ENCODE measurements around the gene GAL3ST2.
A peak's percentile ranks its signal among the peaks of the same experiment; 100 is the strongest.

GAL3ST2 gene

DNA sequence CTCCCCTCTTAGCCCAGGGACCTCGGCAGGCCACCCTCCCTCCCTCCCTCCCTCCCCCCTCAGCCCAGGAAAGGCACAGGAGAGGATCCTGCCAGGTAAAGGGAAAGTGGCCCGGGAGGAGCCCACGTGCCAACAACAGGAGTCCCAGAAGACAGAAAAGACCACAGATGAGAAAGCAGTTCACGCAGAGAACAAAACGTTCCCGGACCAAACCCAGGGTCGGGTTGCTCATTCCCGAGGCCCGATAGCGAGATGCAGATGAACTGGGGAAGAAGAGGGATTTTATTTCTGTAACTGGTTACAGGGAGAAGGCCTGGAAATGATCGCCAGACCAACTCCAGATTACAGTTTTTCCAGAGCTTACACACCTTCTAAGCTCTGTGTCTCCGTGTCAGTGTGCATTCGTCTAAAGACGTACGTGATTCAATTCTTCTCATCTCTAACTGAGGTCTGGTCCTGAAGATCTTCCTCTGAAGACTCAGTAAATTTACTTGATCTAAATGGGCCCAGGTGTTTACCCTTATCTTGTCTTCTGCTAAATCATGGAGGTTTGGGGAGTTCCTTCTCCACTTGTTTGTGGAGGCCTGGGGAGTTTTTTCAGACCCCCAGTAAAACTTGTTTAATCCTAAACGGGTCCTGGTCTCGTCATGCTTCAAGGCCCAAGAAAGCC lies 31.6 kb downstream of the GAL3ST2 start:
- H3K4me1 ChIP-seq, result peaks cover 32% of the 10 kb centered on the region

DNA sequence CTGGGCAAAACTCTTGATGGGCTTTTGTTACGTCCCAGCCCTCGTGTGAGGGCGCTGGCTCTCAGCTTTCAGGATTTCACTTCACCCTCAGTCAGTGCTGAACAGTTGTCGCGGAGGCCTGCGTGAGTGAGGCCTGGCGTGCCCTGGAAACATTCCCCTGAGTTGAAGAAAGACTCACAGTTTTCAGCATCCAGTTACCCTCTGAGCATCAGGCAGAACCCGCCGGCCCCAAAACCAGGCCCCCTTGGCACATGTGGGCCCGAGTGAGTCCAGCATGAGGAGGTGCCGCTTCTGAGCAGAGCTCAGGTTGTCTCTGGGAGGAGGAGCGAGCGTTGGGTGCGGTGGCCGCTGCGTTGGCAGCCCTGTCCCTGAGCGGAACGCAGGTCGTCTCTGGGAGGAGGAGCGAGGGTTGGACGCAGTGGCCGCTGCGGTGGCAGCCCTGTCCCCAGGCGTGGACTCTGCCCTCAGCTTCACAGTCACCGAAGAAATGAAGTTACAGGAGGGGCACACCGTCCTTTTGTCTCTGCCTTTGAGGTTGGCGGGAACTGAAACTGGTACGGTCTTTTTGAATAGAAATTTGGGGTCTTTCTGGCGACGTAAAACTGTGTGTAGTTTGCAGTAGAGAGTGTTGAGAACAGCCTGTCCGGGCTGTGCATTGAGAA lies 32.2 kb downstream of the GAL3ST2 start, which contains the start of gene NEU4:
NEU4 (plus strand) TSS at position 473 of the 662 bp plus-strand sequence. CDS start 5,292 bp downstream, outside the sequence.
- H3K9me3 ChIP-seq, result no peaks in the 10 kb centered on the region
- no peaks in the 10 kb centered on the region for H3K27me3 ChIP-seq
- TF ChIP-seq, protein P1, sequence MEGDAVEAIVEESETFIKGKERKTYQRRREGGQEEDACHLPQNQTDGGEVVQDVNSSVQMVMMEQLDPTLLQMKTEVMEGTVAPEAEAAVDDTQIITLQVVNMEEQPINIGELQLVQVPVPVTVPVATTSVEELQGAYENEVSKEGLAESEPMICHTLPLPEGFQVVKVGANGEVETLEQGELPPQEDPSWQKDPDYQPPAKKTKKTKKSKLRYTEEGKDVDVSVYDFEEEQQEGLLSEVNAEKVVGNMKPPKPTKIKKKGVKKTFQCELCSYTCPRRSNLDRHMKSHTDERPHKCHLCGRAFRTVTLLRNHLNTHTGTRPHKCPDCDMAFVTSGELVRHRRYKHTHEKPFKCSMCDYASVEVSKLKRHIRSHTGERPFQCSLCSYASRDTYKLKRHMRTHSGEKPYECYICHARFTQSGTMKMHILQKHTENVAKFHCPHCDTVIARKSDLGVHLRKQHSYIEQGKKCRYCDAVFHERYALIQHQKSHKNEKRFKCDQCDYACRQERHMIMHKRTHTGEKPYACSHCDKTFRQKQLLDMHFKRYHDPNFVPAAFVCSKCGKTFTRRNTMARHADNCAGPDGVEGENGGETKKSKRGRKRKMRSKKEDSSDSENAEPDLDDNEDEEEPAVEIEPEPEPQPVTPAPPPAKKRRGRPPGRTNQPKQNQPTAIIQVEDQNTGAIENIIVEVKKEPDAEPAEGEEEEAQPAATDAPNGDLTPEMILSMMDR (IDR thresholded peaks at IDR 0.05; ENCODE audit: low read depth, low read length), result 0 out of 2 replicates have a peak, but pooled peaks have one; percentile 0
- H3K4me3 ChIP-seq (ENCODE audit: low read depth, low read length), result no peak within 1 kb of the TSS
- peak; percentile 51 for DNase-seq
- no peaks in the 10 kb centered on the region for H3K36me3 ChIP-seq
- peaks cover 32% of the 10 kb centered on the region for H3K4me1 ChIP-seq

More for the DNA sequence above, 31.6 kb downstream of the GAL3ST2 start:
- Histone ChIP-seq H3K4me3 (ENCODE audit: low read depth, low read length) (no peak overlapping the region), H3K27me3 (no peaks in the 10 kb centered on the region), H3K36me3 (no peaks in the 10 kb centered on the region), H3K9me3 (no peaks in the 10 kb centered on the region)
- DNase-seq, result peak; percentile 53
- TF ChIP-seq, protein P1 (IDR thresholded peaks at IDR 0.05; ENCODE audit: low read depth, low read length), result 0 out of 2 replicates have a peak, but pooled peaks have one; percentile 2

DNA sequence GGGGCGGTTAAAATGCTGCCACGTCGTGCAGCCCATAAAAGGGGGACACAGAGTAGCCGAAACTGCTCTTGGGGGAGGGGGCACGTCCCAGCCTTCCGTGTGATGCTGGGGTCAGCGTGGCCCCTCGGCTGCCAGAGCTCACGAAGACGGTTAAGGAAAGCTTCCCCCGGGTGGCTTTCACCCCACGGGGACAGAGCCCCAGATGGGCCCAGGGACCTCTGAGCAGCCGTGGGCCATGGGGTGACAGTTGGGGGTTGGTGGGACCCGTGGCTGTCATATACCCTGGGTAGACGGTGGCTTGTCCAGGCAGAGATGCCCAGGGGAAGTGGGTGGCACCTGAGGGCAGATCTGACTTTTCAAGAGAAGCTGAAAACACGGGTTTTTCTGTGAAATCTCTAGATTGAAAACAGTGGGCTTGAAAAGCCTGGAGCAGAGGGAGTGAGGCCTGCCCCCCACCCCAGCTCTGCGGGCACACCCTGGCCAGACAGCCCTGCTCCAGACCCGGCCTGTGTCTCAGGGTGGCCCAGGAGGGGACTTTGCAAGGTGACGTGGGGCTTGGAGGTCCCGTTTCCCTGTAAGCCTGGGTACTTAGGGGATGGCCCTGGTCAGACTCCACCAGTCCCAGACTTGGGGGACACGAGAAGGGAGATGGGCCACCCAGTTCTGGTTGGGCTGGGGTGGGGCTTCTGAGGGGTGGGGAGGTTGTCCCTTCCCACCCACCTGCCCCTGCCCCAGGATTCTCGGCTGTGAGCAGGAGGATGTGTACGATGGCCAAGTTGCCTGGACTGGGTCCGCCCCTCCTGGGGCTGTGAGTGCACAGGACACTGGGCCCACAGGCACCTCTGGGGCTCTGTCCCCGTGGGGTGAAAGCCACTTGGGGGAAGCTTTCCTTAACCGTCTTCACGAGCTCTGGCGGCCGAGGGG lies 33.0 kb downstream of the GAL3ST2 start:
- Histone ChIP-seq H3K27me3 (no peaks in the 10 kb centered on the region), H3K36me3 (no peaks in the 10 kb centered on the region), H3K4me3 (ENCODE audit: low read depth, low read length) (no peak overlapping the region), H3K4me1 (peaks cover 24% of the 10 kb centered on the region), H3K9me3 (no peaks in the 10 kb centered on the region)
- TF ChIP-seq, protein P1 (IDR thresholded peaks at IDR 0.05; ENCODE audit: low read depth, low read length), result no peak
- peak; percentile 12 for DNase-seq

DNA sequence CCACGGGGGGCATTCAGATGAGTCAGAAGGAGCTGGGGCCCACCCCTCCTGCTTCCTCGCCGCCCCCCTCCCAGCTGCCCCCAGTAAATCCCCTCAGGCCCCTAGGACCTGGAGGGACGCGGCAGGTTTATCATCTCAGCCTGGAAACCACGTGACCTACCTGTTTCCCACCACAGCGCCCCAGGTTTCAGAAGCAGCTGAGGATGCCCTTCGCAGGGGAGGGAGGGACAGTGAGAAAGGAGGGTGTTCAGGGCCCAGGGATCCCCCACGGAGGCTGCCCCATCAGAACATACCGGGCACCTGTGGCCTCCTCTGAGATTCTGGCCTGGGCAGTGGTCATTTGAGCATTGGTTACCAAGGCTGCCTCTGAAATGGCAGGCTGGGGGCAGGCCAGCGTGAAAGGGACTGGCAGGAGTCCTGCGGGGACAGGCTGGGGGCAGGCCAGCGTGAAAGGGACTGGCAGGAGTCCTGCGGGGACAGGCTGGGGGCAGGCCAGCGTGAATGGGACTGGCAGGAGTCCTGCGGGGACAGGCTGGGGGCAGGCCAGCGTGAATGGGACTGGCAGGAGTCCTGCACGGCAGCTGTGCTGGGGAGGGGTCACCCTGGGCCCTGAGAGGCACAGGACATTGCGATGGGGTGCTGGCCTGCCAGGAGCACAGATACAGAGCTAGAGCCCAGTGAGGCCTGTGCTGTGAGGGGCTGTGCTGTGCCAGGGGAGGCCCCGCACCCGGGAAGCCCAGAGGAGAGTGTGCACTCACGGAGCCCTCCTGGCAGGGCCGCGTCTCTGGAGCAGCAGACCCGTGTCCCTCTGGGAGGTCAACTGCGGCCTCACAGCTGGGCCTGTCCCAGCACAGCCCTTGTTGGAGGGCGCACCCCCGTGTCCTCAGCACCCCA lies 33.9 kb downstream of the GAL3ST2 start:
- no peaks in the 10 kb centered on the region for H3K9me3 ChIP-seq
- DNase-seq, result peak; percentile 19
- peaks cover 22% of the 10 kb centered on the region for H3K4me1 ChIP-seq
- no peaks in the 10 kb centered on the region for H3K36me3 ChIP-seq
- no peak overlapping the region for H3K4me3 ChIP-seq (ENCODE audit: low read depth, low read length)
- H3K27me3 ChIP-seq, result no peaks in the 10 kb centered on the region
- TF ChIP-seq, protein P1 (IDR thresholded peaks at IDR 0.05; ENCODE audit: low read depth, low read length), result no peak

DNA sequence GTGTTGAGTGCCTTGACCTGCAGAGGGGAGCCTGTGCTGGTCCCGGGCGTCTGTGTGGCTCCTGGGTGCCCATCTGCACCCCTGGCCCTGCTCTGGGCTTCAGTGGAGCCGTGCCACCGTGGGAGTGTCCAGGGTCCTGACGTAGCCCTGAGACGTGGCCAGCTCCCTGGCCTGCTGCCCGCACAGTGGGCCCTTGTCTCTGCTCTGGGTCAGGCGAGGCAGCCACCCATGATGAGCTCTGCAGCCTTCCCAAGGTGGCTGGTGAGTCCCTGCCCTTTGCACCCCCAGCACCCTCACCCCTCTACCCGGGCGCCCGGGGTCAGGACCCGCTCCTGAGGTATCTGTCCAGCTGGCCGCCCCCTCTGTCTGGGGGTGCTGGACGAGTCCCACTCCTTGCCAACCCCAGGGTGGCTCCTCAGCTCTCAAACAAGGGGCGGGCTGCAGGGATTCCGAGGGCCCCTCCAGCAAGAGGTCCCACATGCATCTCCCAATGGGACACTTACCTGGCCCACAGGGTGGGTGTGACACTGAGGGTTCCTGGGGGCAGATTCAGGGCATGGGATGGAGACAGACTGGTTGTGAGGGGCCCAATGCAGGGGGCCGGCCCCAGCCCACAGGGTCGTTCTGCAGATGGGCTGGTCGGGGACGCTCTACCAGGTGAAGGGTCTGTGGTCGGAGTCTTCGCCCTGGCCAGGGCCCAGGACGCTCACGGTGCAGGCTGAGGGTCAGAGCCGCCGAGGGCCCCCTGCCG lies 34.8 kb downstream of the GAL3ST2 start:
- peaks cover 22% of the 10 kb centered on the region for H3K4me1 ChIP-seq
- no peak for DNase-seq
- H3K9me3 ChIP-seq, result no peaks in the 10 kb centered on the region
- H3K36me3 ChIP-seq, result no peaks in the 10 kb centered on the region
- H3K27me3 ChIP-seq, result no peaks in the 10 kb centered on the region
- TF ChIP-seq, protein P1 (IDR thresholded peaks at IDR 0.05; ENCODE audit: low read depth, low read length), result no peak
- no peak overlapping the region for H3K4me3 ChIP-seq (ENCODE audit: low read depth, low read length)
